Lung (tissue), 16 donors: Measurements from ENCODE around the gene ERLEC1. TPM values are rescaled to one million over a fixed set of nuclear protein-coding genes. Genes with fewer than 3 reads are reported as not detected.

Experiments
- ATAC-seq: fragments of 200-7000 bp; cut with Tn5 transposase; one replicate; pipeline ENCODE4 v1.9.1; 2020; ENCODE audit warnings: moderate number of reproducible peaks; ENCODE audit not compliant: insufficient read depth, low FRiP score
- DNase-seq, 3 donors: peaks; one replicate each; pipeline ENCODE4 v3.0.0-alpha.2; 2013 to 2017
- H3K27ac ChIP-seq, 2 donors: one replicate each; pipeline ENCODE4 v1.5.1; 2013; ENCODE audit warnings: mild to moderate bottlenecking in 2 of 2, moderate library complexity in 2 of 2, control low read depth in 1 of 2, inconsistent platforms in 1 of 2, low read depth in 1 of 2, low read length in 1 of 2
- H3K27me3 ChIP-seq, 3 donors: one replicate each; pipeline ENCODE4 v1.5.1; 2013; ENCODE audit warnings: low read length in 2 of 3; ENCODE audit not compliant: control insufficient read depth in 3 of 3, insufficient read depth in 3 of 3
- H3K36me3 ChIP-seq, 4 donors: one replicate each; pipeline ENCODE4 v1.5.1; 2013; ENCODE audit warnings: low read length in 4 of 4, mild to moderate bottlenecking in 1 of 4, moderate library complexity in 1 of 4; ENCODE audit not compliant: control insufficient read depth in 4 of 4, insufficient read depth in 4 of 4
- H3K4me1 ChIP-seq, 5 donors: one replicate each; pipeline ENCODE4 v1.5.1; 2013; ENCODE audit warnings: low read length in 5 of 5, mild to moderate bottlenecking in 2 of 5, moderate library complexity in 1 of 5; ENCODE audit not compliant: control insufficient read depth in 5 of 5, insufficient read depth in 5 of 5
- H3K4me3 ChIP-seq: one replicate; pipeline ENCODE4 v1.5.1; 2013; ENCODE audit warnings: mild to moderate bottlenecking, control low read depth, moderate library complexity
- H3K9ac ChIP-seq, 2 donors: one replicate each; pipeline ENCODE4 v1.5.1; 2013; ENCODE audit warnings: low read length in 2 of 2, control low read depth in 1 of 2; ENCODE audit not compliant: insufficient read depth in 1 of 2
- H3K9me3 ChIP-seq, 4 donors: one replicate each; pipeline ENCODE4 v1.5.1; 2013; ENCODE audit warnings: low read length in 3 of 4, mild to moderate bottlenecking in 1 of 4, moderate library complexity in 1 of 4; ENCODE audit not compliant: control insufficient read depth in 4 of 4, insufficient read depth in 3 of 4
- CTCF ChIP-seq: IDR thresholded peaks from 2 replicates; pipeline ENCODE4 v1.5.1; 2012; ENCODE audit warnings: mild to moderate bottlenecking; ENCODE audit errors: control extremely low read depth, extremely low read depth
- WGBS, 2 donors: extraction: QIAGEN DNeasy Blood & Tissue Kit; methylation state at CpG; one replicate each; pipeline ENCODE4 v1.1.7; 2013; 5-methylcytosine and 5-hydroxymethylcytosine counted together
- long read RNA-seq, 5 donors: transcript quantifications; one replicate each; lab custom pipeline, GENCODE V29; 2026
- polyA plus RNA-seq, 2 donors: library from polyadenylated mRNA; stranded (reverse); fragments of 200-250 nt; gene quantifications; one replicate each; pipeline ENCODE4 v1.2.1, GENCODE V29; 2013
- total RNA-seq, 2 donors: library from RNA; depleted of rRNA in 1 of 2; stranded (reverse); fragments of >200 nt in 1 of 2; gene quantifications; one replicate each; pipeline ENCODE4 v1.2.1, GENCODE V29; 2014 to 2021
- donor health status: control.
- donor health status: control.
- donor health status: Bipolar disorder and iron deficiency.
- donor health status: healthy.
- donor health status: DM: yes; HTN: yes; CAD: no.

The ERLEC1 gene
- 10 to 100 TPM; 56.9 to 64.7 TPM for total RNA-seq
- polyA plus RNA-seq = 10 to 100 TPM; 39.8 to 55.6 TPM
- long read RNA-seq, donor 1, transcript ERLEC1-201 (14 exons, 2,433 nt) = major isoform, 9 of 16 reads
- long read RNA-seq, donor 1, partial matches to known transcripts = 5 of 16 reads
- long read RNA-seq, donor 1, other reads (novel, unspliced or antisense) = 0 of 16 reads
- long read RNA-seq, donor 2, partial matches to known transcripts = 0 of 2 reads
- long read RNA-seq, donor 2, other reads (novel, unspliced or antisense) = 0 of 2 reads
- long read RNA-seq, donor 3, transcript ERLEC1-201 (14 exons, 2,433 nt) = major isoform, 6 of 12 reads
- long read RNA-seq, donor 3, partial matches to known transcripts = 5 of 12 reads
- long read RNA-seq, donor 3, other reads (novel, unspliced or antisense) = 0 of 12 reads
- long read RNA-seq, donor 4, partial matches to known transcripts = 10 of 15 reads
- long read RNA-seq, donor 4, other reads (novel, unspliced or antisense) = 0 of 15 reads
- long read RNA-seq, donor 5, transcript ERLEC1-201 (14 exons, 2,433 nt) = major isoform, 19 of 52 reads
- long read RNA-seq, donor 5, partial matches to known transcripts = 30 of 52 reads
- long read RNA-seq, donor 5, other reads (novel, unspliced or antisense) = 0 of 52 reads

GRCh38 chr2:53786705-53787613, at the start of gene ERLEC1, which contains the start of gene ASB3:
ERLEC1 (plus strand) TSS chr2:53787044; CDS start chr2:53787211, 167 bp downstream.
ASB3 (minus strand) TSS chr2:53786953; CDS start chr2:53765572, 21,381 bp downstream.
- Histone ChIP-seq H3K27me3 (no peaks in the 10 kb centered on the region), H3K27ac (peak within 1 kb of the TSS; percentile 73 to 92), H3K4me3 (peak within 1 kb of the TSS; percentile 83), H3K9me3 (no peaks in the 10 kb centered on the region), H3K4me1 (peaks cover 8 to 30% (median 9%) of the 10 kb centered on the region in 5 donors), H3K9ac (peak within 1 kb of the TSS; percentile 90 to 99), H3K36me3 (peaks cover 0 to 4% (median 1%) of the 10 kb centered on the region in 4 donors)
- TF ChIP-seq CTCF = no peak
- WGBS, 2 donors = 0 to 1% methylated on average over 73 to 77 of the region's 77 CpGs
- ATAC-seq = peak; percentile 95
- peak; percentile 95 to 96 (median 96) for DNase-seq

GRCh38 chr2:53737091-53737490, 49.8 kb upstream of the ERLEC1 start:
- H3K27me3 ChIP-seq = no peaks in the 10 kb centered on the region
- no peaks in the 10 kb centered on the region for H3K9me3 ChIP-seq
- DNase-seq = no peak
- TF ChIP-seq CTCF = no peak
- H3K27ac ChIP-seq = no peak overlapping the region
- no peak overlapping the region for H3K4me3 ChIP-seq
- no peak for ATAC-seq
- no peak overlapping the region for H3K9ac ChIP-seq
- WGBS, 2 donors = 82 to 93% methylated on average over 5 of the region's 5 CpGs
- no peaks in the 10 kb centered on the region for H3K4me1 ChIP-seq
- peaks cover 0 to 12% (median 1%) of the 10 kb centered on the region in 4 donors for H3K36me3 ChIP-seq

- Histone ChIP-seq H3K27ac (no peak overlapping the region), H3K36me3 (peaks cover 0 to 11% (median 1%) of the 10 kb centered on the region in 4 donors), H3K9me3 (no peaks in the 10 kb centered on the region), H3K4me3 (no peak overlapping the region), H3K27me3 (no peaks in the 10 kb centered on the region), H3K9ac (no peak overlapping the region), H3K4me1 (no peaks in the 10 kb centered on the region)
- 43 to 73% methylated on average over 1 of the region's 1 CpG for WGBS, 2 donors
- ATAC-seq (no peak), DNase-seq (no peak)
- no peak for TF ChIP-seq CTCF
Measured at GRCh38 chr2:53739032-53739431, 47.8 kb upstream of the ERLEC1 start.
